AG09319 (cell line): Measurements from ENCODE around the gene SPRED3.
A peak's percentile ranks its signal among the peaks of the same experiment; 100 is the strongest.

Experiments
- DNase-seq: peaks from one replicate; pipeline ENCODE4 v3.0.0-alpha.2; 2010; ENCODE audit warnings: low read depth; ENCODE audit errors: extremely low read depth
- TF ChIP-seq, protein P1 (sequence below): IDR thresholded peaks from 2 replicates; pipeline ENCODE4 v1.5.1; 2011; ENCODE audit warnings: low read depth, mild to moderate bottlenecking, inconsistent platforms, low read length, moderate library complexity

Gene SPRED3

DNA sequence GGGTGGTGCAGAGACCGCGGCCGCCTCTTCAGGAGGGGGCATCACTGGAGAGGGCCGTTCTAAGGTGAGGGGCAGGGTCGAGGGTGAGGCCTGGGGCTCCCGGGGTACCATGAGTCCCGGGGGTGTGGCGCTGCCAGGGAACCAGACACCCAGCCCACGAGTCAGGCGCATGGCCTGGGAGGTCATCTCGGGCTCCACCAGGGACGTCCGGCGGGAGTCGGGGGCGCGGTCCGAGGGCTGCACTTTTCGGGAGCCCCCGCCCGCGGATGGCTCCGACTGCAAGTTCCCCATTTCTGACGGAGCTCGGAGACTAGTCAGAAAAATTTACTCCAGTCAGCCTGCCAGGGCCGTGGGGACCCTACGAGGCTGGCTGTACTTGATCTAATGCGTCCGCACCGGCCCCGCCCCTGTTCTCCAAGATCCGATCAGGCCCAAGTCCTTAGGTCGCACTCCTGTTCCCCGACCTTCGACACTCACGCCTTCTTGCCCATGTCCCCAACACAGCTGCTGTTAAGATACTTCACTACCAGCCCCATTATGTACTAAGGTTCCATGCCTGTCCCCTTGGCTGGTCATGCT is 1.4 kb upstream of the SPRED3 start:
- DNase-seq = no peak
- TF ChIP-seq, protein P1, sequence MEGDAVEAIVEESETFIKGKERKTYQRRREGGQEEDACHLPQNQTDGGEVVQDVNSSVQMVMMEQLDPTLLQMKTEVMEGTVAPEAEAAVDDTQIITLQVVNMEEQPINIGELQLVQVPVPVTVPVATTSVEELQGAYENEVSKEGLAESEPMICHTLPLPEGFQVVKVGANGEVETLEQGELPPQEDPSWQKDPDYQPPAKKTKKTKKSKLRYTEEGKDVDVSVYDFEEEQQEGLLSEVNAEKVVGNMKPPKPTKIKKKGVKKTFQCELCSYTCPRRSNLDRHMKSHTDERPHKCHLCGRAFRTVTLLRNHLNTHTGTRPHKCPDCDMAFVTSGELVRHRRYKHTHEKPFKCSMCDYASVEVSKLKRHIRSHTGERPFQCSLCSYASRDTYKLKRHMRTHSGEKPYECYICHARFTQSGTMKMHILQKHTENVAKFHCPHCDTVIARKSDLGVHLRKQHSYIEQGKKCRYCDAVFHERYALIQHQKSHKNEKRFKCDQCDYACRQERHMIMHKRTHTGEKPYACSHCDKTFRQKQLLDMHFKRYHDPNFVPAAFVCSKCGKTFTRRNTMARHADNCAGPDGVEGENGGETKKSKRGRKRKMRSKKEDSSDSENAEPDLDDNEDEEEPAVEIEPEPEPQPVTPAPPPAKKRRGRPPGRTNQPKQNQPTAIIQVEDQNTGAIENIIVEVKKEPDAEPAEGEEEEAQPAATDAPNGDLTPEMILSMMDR = no peak

DNA sequence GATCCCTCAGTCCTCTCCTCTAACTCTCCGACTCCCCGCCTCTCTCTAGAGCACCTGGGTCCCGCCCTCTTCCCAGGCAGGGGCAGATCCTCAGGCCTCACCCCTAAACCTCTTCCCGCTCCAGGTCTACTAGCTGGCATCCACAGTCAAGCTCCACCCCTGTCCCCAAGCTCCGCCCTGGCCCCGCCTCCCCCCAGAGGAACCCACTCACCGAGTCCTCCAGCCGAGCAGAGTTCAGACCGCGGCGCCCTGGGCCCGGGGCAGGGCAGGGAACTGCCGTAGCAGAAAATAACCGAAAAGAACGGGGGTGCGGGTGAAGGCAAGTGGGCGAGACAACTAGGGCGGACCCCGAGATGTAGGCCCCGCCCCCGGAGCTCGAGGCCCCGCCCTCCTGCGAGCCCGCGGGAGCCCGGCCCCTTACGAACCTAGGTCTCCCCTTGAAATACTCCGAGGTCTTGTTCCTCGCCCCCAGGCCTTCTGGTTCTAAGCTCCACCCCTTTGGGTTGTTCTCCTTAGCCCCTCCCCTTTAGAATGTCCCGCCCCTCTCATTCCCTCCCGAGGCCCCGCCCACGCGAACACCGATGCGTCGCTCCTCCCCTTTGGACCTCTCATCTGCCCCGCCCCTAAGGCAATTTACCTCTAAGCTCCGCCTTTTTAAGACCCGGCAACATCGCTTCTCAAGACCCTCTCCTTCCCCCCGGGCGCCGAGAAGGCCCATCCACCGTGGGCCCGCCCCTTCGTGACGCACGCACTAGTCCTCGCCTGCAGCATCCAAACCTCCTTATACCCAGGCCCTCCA is 748 bp upstream of the SPRED3 start, which contains the start of gene GGN:
Gene GGN, minus strand, starts transcription at position 485 of the 799 bp plus-strand sequence. CDS start 773 bp downstream, outside the sequence.
- TF ChIP-seq, protein P1 = no peak
- peak; percentile 85 for DNase-seq

- DNase-seq = no peak
- TF ChIP-seq, protein P1 = no peak
These were observed 816 bp downstream of the SPRED3 start for GRCh38 chr19:38389101-38389925.

GRCh38 chr19:38389957-38390924 is 1.7 kb downstream of the SPRED3 start:
- DNase-seq = no peak
- TF ChIP-seq, protein P1 = no peak

DNA sequence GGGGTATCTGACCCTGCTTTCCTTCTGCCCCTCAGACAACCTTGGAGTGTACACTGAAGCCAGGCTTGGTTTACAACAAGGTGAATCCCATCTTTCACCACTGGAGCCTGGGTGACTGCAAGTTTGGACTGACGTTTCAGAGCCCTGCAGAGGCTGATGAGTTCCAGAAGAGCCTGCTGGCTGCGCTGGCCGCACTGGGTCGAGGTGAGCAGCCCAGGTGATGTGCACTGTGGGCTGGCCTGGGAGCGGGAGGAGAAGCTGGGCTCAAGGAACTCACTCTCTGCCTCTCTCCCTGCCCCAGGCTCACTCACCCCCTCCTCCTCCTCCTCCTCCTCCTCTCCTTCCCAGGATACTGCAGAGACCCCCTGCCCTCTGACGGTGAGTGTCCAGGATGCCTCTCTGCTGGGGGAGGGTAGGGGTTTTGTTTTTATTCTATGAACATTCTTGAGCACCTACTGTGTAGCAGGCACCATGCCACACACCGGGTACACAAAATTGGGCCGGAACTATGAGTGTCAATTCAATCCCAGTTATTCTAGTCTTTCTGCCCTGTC is 3.5 kb downstream of the SPRED3 start:
- no peak for DNase-seq
- TF ChIP-seq, protein P1 = no peak

DNA sequence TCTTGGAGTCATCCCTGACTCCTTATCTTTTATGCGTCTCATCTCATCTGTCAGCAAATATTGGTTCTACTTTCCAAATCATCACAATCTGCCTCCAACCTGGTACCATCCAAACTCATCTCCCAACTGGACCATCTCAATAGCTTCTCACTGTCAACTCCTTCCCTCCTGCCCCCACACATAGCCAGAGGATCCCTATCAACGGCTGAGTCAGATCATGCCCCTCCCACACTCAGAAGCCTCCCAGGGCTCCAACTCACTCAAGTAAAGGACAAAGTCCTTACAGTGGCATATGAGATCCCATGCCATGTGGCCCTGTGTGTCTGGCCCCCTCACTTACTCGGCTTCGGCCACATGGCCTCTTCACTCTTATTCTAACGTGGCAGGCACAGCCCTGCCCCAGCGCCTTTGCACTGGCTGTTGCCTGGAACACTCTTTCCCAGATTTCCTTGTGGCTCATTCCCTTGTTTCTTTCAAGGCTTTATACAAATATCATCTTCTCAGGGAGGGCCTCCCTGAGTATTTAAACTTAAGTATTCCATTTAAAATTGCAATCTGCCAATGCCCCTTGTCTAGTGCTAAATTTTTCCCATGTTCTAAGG is 4.3 kb downstream of the SPRED3 start:
- no peak for DNase-seq
- TF ChIP-seq, protein P1 = no peak
